ENCODE measurements around the gene PDSS2. TPM values are rescaled to one million over a fixed set of nuclear protein-coding genes. Genes with fewer than 3 reads are reported as not detected.
"Not testable (repeated sequence)": the region's sequence is repeated elsewhere in the genome, so short reads cannot be mapped to it uniquely, and the experiment has no call there.

The PDSS2 gene
- total RNA-seq, 4 donors from 2014 or later, result 4.3 to 14.7 (median 12.1) TPM

DNA sequence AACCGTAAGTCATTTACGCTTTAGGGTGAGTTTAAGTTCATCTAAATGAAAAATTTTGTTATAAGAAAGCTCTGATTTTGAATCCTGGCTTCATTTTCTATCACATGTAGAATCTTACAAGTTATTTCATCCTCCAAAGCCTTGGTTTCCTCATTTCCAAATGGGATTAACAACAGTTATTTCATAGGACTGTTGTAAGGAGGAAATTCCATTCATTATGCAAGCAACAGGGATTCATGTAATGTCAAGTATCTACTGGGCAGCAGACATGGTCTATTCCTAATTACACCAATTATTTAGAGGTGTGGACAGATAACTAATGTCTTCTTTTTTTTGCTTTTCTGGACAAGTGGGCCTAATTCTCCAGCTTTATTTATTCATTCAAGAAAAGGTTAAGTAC lies 154.0 kb downstream of the PDSS2 start:
- no peak overlapping the region for H3K27ac ChIP-seq
- no peak for DNase-seq (ENCODE audit: low spot score in 2 of 2)
- H3K4me3 ChIP-seq, result no peak overlapping the region
- H3K27me3 ChIP-seq, result no peaks in the 10 kb centered on the region
- no peaks in the 10 kb centered on the region for H3K4me1 ChIP-seq
- TF ChIP-seq POLR2AphosphoS5 (IDR thresholded peaks at IDR 0.05) (no peak), EP300 (IDR thresholded peaks at IDR 0.05) (no peak), POLR2A (IDR thresholded peaks at IDR 0.05) (no peak)
- TF ChIP-seq, protein P1, sequence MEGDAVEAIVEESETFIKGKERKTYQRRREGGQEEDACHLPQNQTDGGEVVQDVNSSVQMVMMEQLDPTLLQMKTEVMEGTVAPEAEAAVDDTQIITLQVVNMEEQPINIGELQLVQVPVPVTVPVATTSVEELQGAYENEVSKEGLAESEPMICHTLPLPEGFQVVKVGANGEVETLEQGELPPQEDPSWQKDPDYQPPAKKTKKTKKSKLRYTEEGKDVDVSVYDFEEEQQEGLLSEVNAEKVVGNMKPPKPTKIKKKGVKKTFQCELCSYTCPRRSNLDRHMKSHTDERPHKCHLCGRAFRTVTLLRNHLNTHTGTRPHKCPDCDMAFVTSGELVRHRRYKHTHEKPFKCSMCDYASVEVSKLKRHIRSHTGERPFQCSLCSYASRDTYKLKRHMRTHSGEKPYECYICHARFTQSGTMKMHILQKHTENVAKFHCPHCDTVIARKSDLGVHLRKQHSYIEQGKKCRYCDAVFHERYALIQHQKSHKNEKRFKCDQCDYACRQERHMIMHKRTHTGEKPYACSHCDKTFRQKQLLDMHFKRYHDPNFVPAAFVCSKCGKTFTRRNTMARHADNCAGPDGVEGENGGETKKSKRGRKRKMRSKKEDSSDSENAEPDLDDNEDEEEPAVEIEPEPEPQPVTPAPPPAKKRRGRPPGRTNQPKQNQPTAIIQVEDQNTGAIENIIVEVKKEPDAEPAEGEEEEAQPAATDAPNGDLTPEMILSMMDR (IDR thresholded peaks at IDR 0.05), result no peak
- H3K36me3 ChIP-seq, result no peaks in the 10 kb centered on the region
- WGBS, result 98% methylated on average over 2 of the region's 2 CpGs
- H3K9me3 ChIP-seq, result peaks cover 6% of the 10 kb centered on the region

DNA sequence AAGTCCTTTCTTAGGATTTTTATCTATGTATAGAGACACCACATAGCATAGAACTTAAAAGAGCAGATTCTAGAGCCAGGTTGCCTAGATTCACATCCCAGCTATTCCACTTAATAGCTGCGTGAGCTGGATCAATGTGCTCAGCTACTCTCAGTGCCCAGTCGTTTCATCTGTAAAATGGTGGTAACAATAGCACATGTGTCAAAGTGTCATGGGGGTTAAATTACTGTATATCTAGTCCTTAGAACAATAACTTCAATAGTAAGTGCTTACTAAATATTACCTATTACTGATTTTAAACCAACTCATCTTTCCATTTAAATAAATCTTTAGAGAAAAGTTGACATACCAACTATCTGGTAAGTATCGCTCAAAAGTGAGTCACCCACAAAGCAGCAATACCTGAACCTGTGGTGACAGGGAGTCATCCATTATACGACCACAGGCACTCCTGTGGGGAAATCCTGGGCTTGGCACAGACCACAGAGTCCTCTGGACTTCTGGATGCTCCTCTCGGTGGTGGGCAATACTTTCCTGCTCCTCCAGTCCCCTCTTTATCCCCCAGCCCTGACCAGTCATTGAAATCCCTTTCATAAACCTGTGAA lies 154.8 kb downstream of the PDSS2 start:
- WGBS, result 85% methylated on average over 5 of the region's 5 CpGs
- TF ChIP-seq, protein P1 (IDR thresholded peaks at IDR 0.05), result no peak
- TF ChIP-seq POLR2A (IDR thresholded peaks at IDR 0.05) (no peak), EP300 (IDR thresholded peaks at IDR 0.05) (no peak), POLR2AphosphoS5 (IDR thresholded peaks at IDR 0.05) (no peak)

DNA sequence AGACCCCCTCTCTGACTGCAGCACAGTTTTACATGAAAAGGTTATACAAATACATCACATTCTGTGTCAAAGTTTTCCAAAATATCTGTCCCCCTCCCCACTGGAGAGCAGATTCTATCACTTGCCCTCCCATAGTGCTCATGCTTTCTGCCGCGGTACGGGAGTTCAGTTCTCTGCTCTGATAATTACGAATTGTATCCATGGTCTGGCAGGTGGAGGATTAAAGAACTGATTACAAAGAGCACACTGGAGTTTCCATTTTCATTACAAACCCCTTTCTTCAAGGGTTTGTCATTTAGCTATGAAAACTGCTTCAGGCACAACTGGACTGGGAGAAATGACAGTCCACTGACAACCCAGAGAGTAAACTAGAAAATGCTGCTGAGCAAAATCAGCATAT lies 166.0 kb downstream of the PDSS2 start:
- DNase-seq (ENCODE audit: low spot score in 2 of 2), result no peak
- TF ChIP-seq EP300 (IDR thresholded peaks at IDR 0.05) (no peak), POLR2AphosphoS5 (IDR thresholded peaks at IDR 0.05) (no peak), POLR2A (IDR thresholded peaks at IDR 0.05) (no peak)
- TF ChIP-seq, protein P1 (IDR thresholded peaks at IDR 0.05), result no peak
- H3K36me3 ChIP-seq, result no peaks in the 10 kb centered on the region
- H3K4me1 ChIP-seq, result no peaks in the 10 kb centered on the region
- H3K27me3 ChIP-seq, result no peaks in the 10 kb centered on the region
- H3K4me3 ChIP-seq, result no peak overlapping the region
- H3K9me3 ChIP-seq, result no peaks in the 10 kb centered on the region
- H3K27ac ChIP-seq, result no peak overlapping the region
- 78% methylated on average over 4 of the region's 4 CpGs for WGBS

More for the DNA sequence above, 154.8 kb downstream of the PDSS2 start:
- Histone ChIP-seq H3K27ac (no peak overlapping the region), H3K27me3 (no peaks in the 10 kb centered on the region), H3K4me1 (no peaks in the 10 kb centered on the region), H3K9me3 (peaks cover 6% of the 10 kb centered on the region), H3K4me3 (no peak overlapping the region), H3K36me3 (no peaks in the 10 kb centered on the region)
- no peak for DNase-seq (ENCODE audit: low spot score in 2 of 2)

DNA sequence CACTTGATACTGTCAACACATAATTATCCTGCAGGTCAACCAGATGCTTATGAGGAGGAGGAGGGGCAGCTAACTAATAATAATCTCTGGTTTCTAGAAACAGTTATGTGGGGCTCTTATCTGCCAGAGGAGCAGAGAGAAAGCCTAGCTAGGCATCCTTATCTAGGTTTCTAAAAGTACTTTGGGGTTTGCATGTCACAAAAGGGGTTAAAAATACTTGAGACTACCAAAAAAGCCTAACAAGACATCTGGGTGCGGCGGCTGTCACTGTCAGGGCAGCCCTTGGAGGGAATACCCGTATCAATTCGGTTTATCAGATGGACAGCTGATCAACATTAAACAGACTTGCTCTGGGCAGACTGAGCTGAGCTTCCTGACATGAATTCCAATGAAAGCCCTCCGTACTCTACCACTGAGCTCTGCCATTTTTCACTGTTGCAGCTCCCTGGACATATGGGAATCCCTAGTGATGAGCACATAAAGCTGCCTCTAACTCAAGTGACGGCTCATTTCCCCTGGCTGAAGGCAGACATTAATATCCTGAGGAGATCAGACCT lies 166.6 kb downstream of the PDSS2 start:
- no peaks in the 10 kb centered on the region for H3K27me3 ChIP-seq
- H3K36me3 ChIP-seq, result no peaks in the 10 kb centered on the region
- no peak for TF ChIP-seq EP300 (IDR thresholded peaks at IDR 0.05)
- TF ChIP-seq, protein P1 (IDR thresholded peaks at IDR 0.05), result no peak
- TF ChIP-seq POLR2AphosphoS5 (IDR thresholded peaks at IDR 0.05), result no peak
- TF ChIP-seq POLR2A (IDR thresholded peaks at IDR 0.05), result no peak
- DNase-seq (ENCODE audit: low spot score in 2 of 2), result no peak
- WGBS, result 58% methylated on average over 6 of the region's 6 CpGs
- no peak overlapping the region for H3K27ac ChIP-seq
- H3K4me1 ChIP-seq, result no peaks in the 10 kb centered on the region
- no peak overlapping the region for H3K4me3 ChIP-seq
- H3K9me3 ChIP-seq, result no peaks in the 10 kb centered on the region

DNA sequence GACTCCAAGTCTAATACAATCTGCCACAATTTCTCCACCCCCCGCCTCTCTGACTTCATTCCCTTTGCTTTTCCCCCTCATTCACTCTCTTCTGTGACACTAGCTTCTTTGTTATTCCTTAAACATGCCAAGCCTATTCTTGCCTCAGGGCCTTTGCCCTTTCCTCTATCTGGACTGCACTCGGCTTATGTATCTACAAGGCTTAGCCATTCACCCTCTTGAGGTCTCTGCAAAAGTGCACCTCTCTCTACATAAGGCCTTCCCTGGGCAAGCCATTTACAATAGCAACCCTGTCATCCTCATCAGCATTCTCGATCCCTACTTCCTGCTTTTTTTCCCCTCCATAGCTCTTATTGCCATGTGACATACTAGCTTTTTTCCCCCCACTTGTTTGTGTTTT lies 168.9 kb downstream of the PDSS2 start:
- Histone ChIP-seq H3K36me3 (no peaks in the 10 kb centered on the region), H3K27ac (no peak overlapping the region), H3K4me1 (no peaks in the 10 kb centered on the region), H3K27me3 (no peaks in the 10 kb centered on the region), H3K4me3 (no peak overlapping the region), H3K9me3 (no peaks in the 10 kb centered on the region)
- no peak for DNase-seq (ENCODE audit: low spot score in 2 of 2)
- 83% methylated on average over 3 of the region's 3 CpGs for WGBS
- no peak for TF ChIP-seq POLR2AphosphoS5 (IDR thresholded peaks at IDR 0.05)
- TF ChIP-seq, protein P1 (IDR thresholded peaks at IDR 0.05), result no peak
- no peak for TF ChIP-seq EP300 (IDR thresholded peaks at IDR 0.05)
- TF ChIP-seq POLR2A (IDR thresholded peaks at IDR 0.05), result no peak

DNA sequence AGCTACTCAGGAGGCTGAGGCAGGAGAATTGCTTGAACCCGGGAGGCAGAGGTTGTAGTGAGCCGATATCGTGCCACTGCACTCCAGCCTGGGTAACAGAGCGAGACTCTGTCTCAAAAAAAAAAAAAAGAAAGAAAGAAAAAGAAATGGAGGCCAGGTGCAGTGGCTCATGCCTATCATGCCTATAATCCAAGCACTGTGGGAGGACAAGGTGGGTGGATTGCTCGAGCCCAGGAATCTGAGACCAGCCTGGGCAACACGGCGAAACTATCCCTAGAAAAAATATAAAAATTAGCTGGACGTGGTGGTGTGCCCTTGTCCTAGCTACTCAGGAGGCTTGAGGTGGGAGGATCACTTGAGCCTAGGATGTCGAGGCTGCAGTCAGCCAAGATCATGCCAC lies 170.1 kb downstream of the PDSS2 start:
- not testable (repeated sequence) for H3K4me3 ChIP-seq; H3K36me3 ChIP-seq; H3K4me1 ChIP-seq; H3K9me3 ChIP-seq; H3K27me3 ChIP-seq; H3K27ac ChIP-seq; DNase-seq (ENCODE audit: low spot score in 2 of 2)
- 95% methylated on average over 9 of the region's 9 CpGs for WGBS

DNA sequence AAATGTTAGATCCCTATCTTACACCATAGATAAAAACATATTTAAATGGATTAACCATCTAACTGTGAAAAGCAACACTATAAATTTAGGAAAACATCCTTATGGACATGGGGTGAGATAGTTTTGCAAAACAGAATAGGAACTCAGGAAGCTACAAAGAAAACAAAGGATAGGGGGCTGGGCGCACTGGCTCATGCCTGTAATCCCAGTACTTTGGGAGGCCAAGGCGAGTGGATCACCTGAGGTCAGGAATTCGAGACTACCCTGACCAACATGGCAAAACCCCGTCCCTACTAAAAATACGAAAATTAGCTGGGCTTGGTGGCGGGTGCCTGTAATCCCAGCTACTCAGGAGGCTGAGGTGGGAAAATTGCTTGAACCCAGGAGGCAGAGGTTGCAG lies 173.7 kb downstream of the PDSS2 start:
- WGBS, result 89% methylated on average over 6 of the region's 6 CpGs
- H3K4me1 ChIP-seq, result not testable (repeated sequence)

More for the DNA sequence above, 173.7 kb downstream of the PDSS2 start:
- not testable (repeated sequence) for DNase-seq (ENCODE audit: low spot score in 2 of 2); H3K27ac ChIP-seq; H3K9me3 ChIP-seq; H3K36me3 ChIP-seq; H3K4me3 ChIP-seq; H3K27me3 ChIP-seq

Data from suprapubic skin (tissue), 4 donors.